GM11168 (cell line): ENCODE results near the gene BPIFA1.

Source experiments
- in situ Hi-C: fragments of 300-500 bp; cut with MboI; formaldehyde crosslinking; loops from one replicate; pipeline ENCODE4 v1.12.0; 2022; ENCODE audit warnings: low sequenced_read_pairs; ENCODE audit not compliant: unreplicated experiment

BPIFA1 gene

GRCh38 chr20:33277471-33278441 lies 42.0 kb downstream of the BPIFA1 start:
- in situ Hi-C loops: no loop called here

- in situ Hi-C loops: no loop called here
Observed at GRCh38 chr20:33278700-33279099, 42.9 kb downstream of the BPIFA1 start.

- in situ Hi-C loops: no loop called here
Observed at GRCh38 chr20:33279261-33279910, 43.6 kb downstream of the BPIFA1 start.

GRCh38 chr20:33280000-33280680 lies 44.3 kb downstream of the BPIFA1 start:
- in situ Hi-C loops: no loop called here

- in situ Hi-C loops: no loop called here
Observed at GRCh38 chr20:33280775-33281174, 45.0 kb downstream of the BPIFA1 start.

- in situ Hi-C loops: no loop called here
Observed at GRCh38 chr20:33281550-33282146, 45.9 kb downstream of the BPIFA1 start.

- in situ Hi-C loops: no loop called here
Observed at GRCh38 chr20:33282196-33282934, 46.6 kb downstream of the BPIFA1 start.

GRCh38 chr20:33282991-33283555 lies 47.3 kb downstream of the BPIFA1 start, which contains the start of gene BPIFB1:
Gene BPIFB1, plus strand, starts transcription at chr20:33283214. Its CDS starts 2,860 bp downstream, at chr20:33286074.
- in situ Hi-C loops: no loop called here

- in situ Hi-C loops: no loop called here
Observed at GRCh38 chr20:33284284-33284683, 48.5 kb downstream of the BPIFA1 start.

GRCh38 chr20:33284937-33285336 lies 49.1 kb downstream of the BPIFA1 start:
- in situ Hi-C loops: no loop called here

- in situ Hi-C loops: no loop called here
Observed at GRCh38 chr20:33285861-33286495, 50.2 kb downstream of the BPIFA1 start.

GRCh38 chr20:33287884-33288283 lies 52.1 kb downstream of the BPIFA1 start:
- in situ Hi-C loops: no loop called here

- in situ Hi-C loops: no loop called here
Observed at GRCh38 chr20:33290852-33291251, 55.1 kb downstream of the BPIFA1 start.

- in situ Hi-C loops: no loop called here
Observed at GRCh38 chr20:33291416-33291815, 55.6 kb downstream of the BPIFA1 start.

- in situ Hi-C loops: no loop called here
Observed at GRCh38 chr20:33291830-33292355, 56.1 kb downstream of the BPIFA1 start.
